CD4-positive, alpha-beta T cell (primary cell): Measurements from ENCODE around the gene WIZ. TPM values are rescaled to one million over a fixed set of nuclear protein-coding genes. Genes with fewer than 3 reads are reported as not detected.

Experiments used
- ATAC-seq: fragments of 200-7000 bp; cut with Tn5 transposase; one replicate; pipeline ENCODE4 v1.10.0; 2022; ENCODE audit warnings: mild to moderate bottlenecking; ENCODE audit not compliant: poor library complexity
- CTCF ChIA-PET: fragments of 350-600 bp; sonication (Branson Sonifier 250); formaldehyde crosslinking; loops from one replicate; lab custom pipeline; 2021; ENCODE audit warnings: antibody characterized with exemption, inconsistent platforms; lab: Charles Lee
- POLR2A ChIA-PET: fragments of 350-600 bp; sonication (Branson Sonifier 250); formaldehyde crosslinking; loops from one replicate; lab custom pipeline; 2021; ENCODE audit warnings: antibody characterized with exemption, inconsistent platforms; lab: Charles Lee
- DNase-seq, 14 experiments: peaks; one replicate each; pipeline ENCODE4 v3.0.0-alpha.2; 2013 to 2020; ENCODE audit warnings: mixed read lengths in 2 of 14
- H3K27ac ChIP-seq, 2 donors: one replicate each; pipeline versions ENCODE4 v1.5.1 to v1.7.0; 2013; ENCODE audit warnings: low read length in 2 of 2, low read depth in 1 of 2, mild to moderate bottlenecking in 1 of 2
- H3K27me3 ChIP-seq, 2 experiments: 1 replicate in 1 of 2; 2 replicates in 1 of 2; pipeline versions ENCODE4 v1.6.1 to v1.7.0; 2013; ENCODE audit warnings: low read length in 2 of 2, control low read depth in 1 of 2, mild to moderate bottlenecking in 1 of 2, moderate library complexity in 1 of 2; ENCODE audit not compliant: insufficient read depth in 2 of 2, control insufficient read depth in 1 of 2
- H3K36me3 ChIP-seq: one replicate; pipeline ENCODE4 v1.6.1; 2013; ENCODE audit warnings: low read length, control low read depth; ENCODE audit not compliant: insufficient read depth
- H3K4me1 ChIP-seq: one replicate; pipeline ENCODE4 v1.6.1; 2013; ENCODE audit warnings: low read length, control low read depth; ENCODE audit not compliant: insufficient read depth
- H3K4me3 ChIP-seq: one replicate; pipeline ENCODE4 v1.5.1; 2013; ENCODE audit warnings: mild to moderate bottlenecking, low read length, moderate library complexity
- H3K9me3 ChIP-seq, 2 experiments: 1 replicate in 1 of 2; 2 replicates in 1 of 2; pipeline versions ENCODE4 v1.6.1 to v1.7.0; 2013; ENCODE audit warnings: low read length in 2 of 2, mild to moderate bottlenecking in 2 of 2, control low read depth in 1 of 2, moderate library complexity in 1 of 2; ENCODE audit not compliant: control insufficient read depth in 1 of 2, insufficient read depth in 1 of 2
- H3K27ac Mint-ChIP-seq: one replicate; pipeline ENCODE4 v1.8.0; 2020; ENCODE audit warnings: mixed read lengths
- H3K27me3 Mint-ChIP-seq: one replicate; pipeline ENCODE4 v1.8.0; 2021; ENCODE audit warnings: mixed read lengths
- H3K36me3 Mint-ChIP-seq: one replicate; pipeline ENCODE4 v1.8.0; 2021; ENCODE audit warnings: low read depth, mixed read lengths
- H3K4me1 Mint-ChIP-seq: one replicate; pipeline ENCODE4 v1.8.0; 2021; ENCODE audit warnings: low read depth, mixed read lengths
- H3K4me3 Mint-ChIP-seq: one replicate; pipeline ENCODE4 v1.8.0; 2020; ENCODE audit warnings: mild to moderate bottlenecking, mixed read lengths
- H3K9me3 Mint-ChIP-seq: one replicate; pipeline ENCODE4 v1.8.0; 2020; ENCODE audit warnings: mixed read lengths
- intact Hi-C, 2 experiments: fragments of 100-400 bp; cut with DNase I in 1 of 2; cut with micrococcal nuclease in 1 of 2; formaldehyde crosslinking; loops; one replicate each; pipeline versions ENCODE4 v1.15.1 to v1.9.0; 2023 to 2025; cut with DNase I, micrococcal nuclease
- microRNA-seq: library from miRNA; unstranded; fragments of <30 nt; microRNA quantifications from one replicate; pipeline ENCODE4 v1.2.0, GENCODE V29; 2021; ENCODE audit warnings: borderline microRNAs expressed, borderline replicate concordance
- total RNA-seq, 174 experiments: library from RNA in 2 of 174; stranded (reverse) in 2 of 174; gene quantifications; one replicate each; pipeline ENCODE4 v1.2.3 and lab custom pipeline; 2021 to 2026
- TF ChIP-seq, protein P1 (sequence below): fragments of 200-600 bp; IDR thresholded peaks from one replicate; pipeline ENCODE4 v1.8.0; 2022; ENCODE audit warnings: antibody characterized with exemption, mild to moderate bottlenecking

Gene WIZ
- total RNA-seq, 2 experiments from 2014 or later = 12.9 to 14.3 TPM

DNA sequence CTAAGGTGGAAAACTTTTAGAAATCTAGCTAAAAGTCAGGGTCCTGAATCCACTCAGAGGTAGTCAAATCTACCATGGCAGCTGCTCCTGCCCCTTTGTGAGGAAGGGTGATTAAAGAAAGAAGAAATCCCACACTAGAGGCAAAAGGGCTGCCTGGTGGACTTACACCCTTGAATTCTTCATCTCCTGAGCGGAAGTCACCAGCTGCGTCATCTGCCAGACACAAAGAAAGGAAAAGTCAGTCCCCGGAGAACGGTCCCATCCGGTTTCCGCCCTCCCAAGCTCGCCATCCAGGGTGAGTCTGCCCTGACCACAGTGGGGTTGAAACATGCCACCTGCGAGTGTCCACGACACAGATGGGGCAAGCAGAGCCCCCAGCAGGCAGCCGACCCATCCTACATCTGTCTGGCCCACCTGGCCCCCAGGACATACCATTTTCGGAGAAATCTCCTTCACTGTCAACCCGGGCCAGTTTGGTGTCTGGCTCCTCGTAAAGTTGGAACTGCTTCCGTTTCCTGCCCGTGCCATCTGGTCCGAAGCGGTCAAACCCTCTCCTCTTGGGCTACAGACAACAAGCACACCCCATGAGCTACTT lies 77.9 kb downstream of the WIZ start:
- intact Hi-C loops = no loop called here
- CTCF ChIA-PET = no interaction called here
- H3K9me3 ChIP-seq = no peaks in the 10 kb centered on the region
- Mint-ChIP-seq H3K4me1 (peaks cover 10% of the 10 kb centered on the region), H3K36me3 (peaks cover 81% of the 10 kb centered on the region), H3K9me3 (no peaks in the 10 kb centered on the region), H3K27ac (no peak overlapping the region), H3K4me3 (no peak overlapping the region), H3K27me3 (no peaks in the 10 kb centered on the region)
- H3K36me3 ChIP-seq = peaks cover 92% of the 10 kb centered on the region
- H3K27ac ChIP-seq = no peak overlapping the region
- H3K4me3 ChIP-seq = no peak overlapping the region
- ATAC-seq (no peak), DNase-seq (no peak)
- TF ChIP-seq, protein P1, sequence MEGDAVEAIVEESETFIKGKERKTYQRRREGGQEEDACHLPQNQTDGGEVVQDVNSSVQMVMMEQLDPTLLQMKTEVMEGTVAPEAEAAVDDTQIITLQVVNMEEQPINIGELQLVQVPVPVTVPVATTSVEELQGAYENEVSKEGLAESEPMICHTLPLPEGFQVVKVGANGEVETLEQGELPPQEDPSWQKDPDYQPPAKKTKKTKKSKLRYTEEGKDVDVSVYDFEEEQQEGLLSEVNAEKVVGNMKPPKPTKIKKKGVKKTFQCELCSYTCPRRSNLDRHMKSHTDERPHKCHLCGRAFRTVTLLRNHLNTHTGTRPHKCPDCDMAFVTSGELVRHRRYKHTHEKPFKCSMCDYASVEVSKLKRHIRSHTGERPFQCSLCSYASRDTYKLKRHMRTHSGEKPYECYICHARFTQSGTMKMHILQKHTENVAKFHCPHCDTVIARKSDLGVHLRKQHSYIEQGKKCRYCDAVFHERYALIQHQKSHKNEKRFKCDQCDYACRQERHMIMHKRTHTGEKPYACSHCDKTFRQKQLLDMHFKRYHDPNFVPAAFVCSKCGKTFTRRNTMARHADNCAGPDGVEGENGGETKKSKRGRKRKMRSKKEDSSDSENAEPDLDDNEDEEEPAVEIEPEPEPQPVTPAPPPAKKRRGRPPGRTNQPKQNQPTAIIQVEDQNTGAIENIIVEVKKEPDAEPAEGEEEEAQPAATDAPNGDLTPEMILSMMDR = no peak
- POLR2A ChIA-PET = interaction anchor here (1.0 kb wide), 1 partner anchor 7 kb away, joined by 4 read pairs; the partner anchor contains the start of gene AKAP8
- H3K27me3 ChIP-seq = no peaks in the 10 kb centered on the region
- H3K4me1 ChIP-seq = peaks cover 23% of the 10 kb centered on the region

- peaks cover 94% of the 10 kb centered on the region for H3K36me3 ChIP-seq
Observed at GRCh38 chr19:15371119-15371518, 78.6 kb downstream of the WIZ start.

More at GRCh38 chr19:15371119-15371518, 78.6 kb downstream of the WIZ start:
- ChIA-PET POLR2A (interaction anchor here (1.0 kb wide), 1 partner anchor 8 kb away, joined by 4 read pairs; the partner anchor contains the start of gene AKAP8), CTCF (no interaction called here)
- Histone ChIP-seq H3K4me1 (peaks cover 18% of the 10 kb centered on the region), H3K27me3 (no peaks in the 10 kb centered on the region), H3K4me3 (no peak overlapping the region), H3K27ac (no peak overlapping the region), H3K9me3 (no peaks in the 10 kb centered on the region)
- TF ChIP-seq, protein P1 = no peak
- DNase-seq = no peak
- ATAC-seq = no peak
- Mint-ChIP-seq H3K27me3 (no peaks in the 10 kb centered on the region), H3K4me1 (peaks cover 5% of the 10 kb centered on the region), H3K9me3 (no peaks in the 10 kb centered on the region), H3K36me3 (peaks cover 88% of the 10 kb centered on the region), H3K27ac (no peak overlapping the region), H3K4me3 (no peak overlapping the region)
- intact Hi-C loops = no loop called here

Small RNA genes lying within 50 kb of the gene (microRNA-seq; reads per million reads assigned to microRNA genes)
- gene MIR1470 = not detected

Other genes starting within 250 kb of the WIZ start
- gene NOTCH3, start 249.0 kb downstream of the WIZ start, total RNA-seq = not detected
- gene EPHX3, start 217.5 kb downstream of the WIZ start, total RNA-seq = not detected
- 100 to 1,000 TPM; 101 to 102 TPM for gene BRD4, start 117.4 kb downstream of the WIZ start, total RNA-seq
- 10 to 100 TPM; 87.5 to 90.1 TPM for gene AKAP8, start 70.2 kb downstream of the WIZ start, total RNA-seq
- 100 to 1,000 TPM; 157 to 162 TPM for gene AKAP8L, start 31.0 kb downstream of the WIZ start, total RNA-seq
- 10 to 100 TPM; 91.8 to 92.8 TPM for gene RASAL3, start 14.6 kb upstream of the WIZ start, total RNA-seq
- not detected for gene PGLYRP2, start 29.5 kb upstream of the WIZ start, total RNA-seq
- under 1 TPM; 0.19 to 0.28 TPM for gene CYP4F22, start 58.6 kb upstream of the WIZ start, total RNA-seq
- not detected for gene CYP4F8, start 165.3 kb upstream of the WIZ start, total RNA-seq
- gene CYP4F3, start 190.9 kb upstream of the WIZ start, total RNA-seq = not detected
- gene CYP4F12, start 223.1 kb upstream of the WIZ start, total RNA-seq = 1 to 10 TPM in 1 of 2 experiments, under 1 TPM in 1; 0.75 to 1.0 TPM